ENCODE results near the gene SLC22A23.

The SLC22A23 gene

GRCh38 chr6:3494391-3495100, 37.7 kb upstream of the SLC22A23 start:
- ChIA-PET CTCF (interaction anchor here (1.1 kb wide), 1 partner anchor 11 kb away, joined by 3 read pairs; no protein-coding TSS in a partner anchor), POLR2A (no interaction called here)
- TF ChIP-seq ZNF148 (tag by site-specific recombination; IDR thresholded peaks at IDR 0.05; ENCODE audit: borderline replicate concordance) (no peak), ZNF248 (tag by site-specific recombination; IDR thresholded peaks at IDR 0.05) (no peak), BCL11A (tag by site-specific recombination; IDR thresholded peaks at IDR 0.05; ENCODE audit: low read depth) (no peak)
- Histone ChIP-seq H3K9me3 (ENCODE audit: control insufficient read depth, insufficient read depth, low read depth, low read length) (no peaks in the 10 kb centered on the region), H3K4me3 (ENCODE audit: low read depth, low read length) (no peak overlapping the region), H3K36me3 (ENCODE audit: control insufficient read depth in 2 of 2, insufficient read depth in 1 of 2, low read length in 2 of 2) (no peaks in the 10 kb centered on the region), H3K27ac (ENCODE audit: extremely low read depth, low read depth, low read length) (no peak overlapping the region), H3K4me1 (ENCODE audit: control insufficient read depth, insufficient read depth, low read length) (peaks cover 4% of the 10 kb centered on the region; the same call in 1 of the 2 replicates)

- ChIA-PET POLR2A (no interaction called here), CTCF (interaction anchor here (0.6 to 1.3 kb wide), 3 partner anchors 36 to 649 kb away, joined by 3 to 5 read pairs (median 3); partner anchors contain the start of gene SERPINB1)
- H3K4me3 ChIP-seq (ENCODE audit: low read depth, low read length) = no peak overlapping the region
- TF ChIP-seq GLI4 (tag by site-specific recombination; IDR thresholded peaks at IDR 0.05) (no peak), ZNF701 (tag by site-specific recombination; IDR thresholded peaks at IDR 0.05) (no peak), ZSCAN5A (tag by site-specific recombination; IDR thresholded peaks at IDR 0.05) (no peak), ZNF19 (tag by site-specific recombination; IDR thresholded peaks at IDR 0.05; ENCODE audit: low read depth) (no peak), KLF8 (tag by site-specific recombination; IDR thresholded peaks at IDR 0.05) (no peak), SP2 (tag by site-specific recombination; IDR thresholded peaks at IDR 0.05) (no peak), ZNF350 (tag by site-specific recombination; IDR thresholded peaks at IDR 0.05) (no peak), ZNF629 (tag by site-specific recombination; IDR thresholded peaks at IDR 0.05) (no peak), ZNF488 (tag by site-specific recombination; IDR thresholded peaks at IDR 0.05) (no peak), BCL11A (tag by site-specific recombination; IDR thresholded peaks at IDR 0.05; ENCODE audit: low read depth) (no peak), ZNF433 (tag by site-specific recombination; IDR thresholded peaks at IDR 0.05; ENCODE audit: low read depth) (no peak), HIC1 (tag by site-specific recombination; IDR thresholded peaks at IDR 0.05) (no peak), ZNF596 (tag by site-specific recombination; IDR thresholded peaks at IDR 0.05) (no peak), ZNF214 (tag by site-specific recombination; IDR thresholded peaks at IDR 0.05; ENCODE audit: borderline replicate concordance) (no peak), ZNF670 (tag by site-specific recombination; IDR thresholded peaks at IDR 0.05; ENCODE audit: low read depth) (no peak)
- no peak overlapping the region for H3K27ac ChIP-seq (ENCODE audit: extremely low read depth, low read depth, low read length)
- H3K36me3 ChIP-seq (ENCODE audit: control insufficient read depth in 2 of 2, insufficient read depth in 1 of 2, low read length in 2 of 2) = no peaks in the 10 kb centered on the region
- H3K9me3 ChIP-seq (ENCODE audit: control insufficient read depth, insufficient read depth, low read depth, low read length) = no peaks in the 10 kb centered on the region
- H3K4me1 ChIP-seq (ENCODE audit: control insufficient read depth, insufficient read depth, low read length) = no peaks in the 10 kb centered on the region
Observed at GRCh38 chr6:3490625-3490980, 33.8 kb upstream of the SLC22A23 start.
